ENCODE measurements around the gene NFAT5.

NFAT5 gene

GRCh38 chr16:69590590-69590989, 24.8 kb downstream of the NFAT5 start:
- no peak overlapping the region for H3K23ac ChIP-seq (ENCODE audit: low read depth, low read length, poor library complexity)
- no peak overlapping the region for H4K8ac ChIP-seq (ENCODE audit: low read depth, low read length)
- H2BK15ac ChIP-seq (ENCODE audit: low read length): no peak overlapping the region
- H3K27me3 ChIP-seq (ENCODE audit: control insufficient read depth in 3 of 3, insufficient read depth in 3 of 3, low read depth in 1 of 3, low read length in 3 of 3): no peaks in the 10 kb centered on the region
- whole genome bisulfite sequencing, 2 donors (ENCODE audit: extremely low coverage in 2 of 2, insufficient read length in 2 of 2, insufficient replicate concordance in 1 of 2): no CpG with 5 or more reads among the region's 3 CpGs
- no peak overlapping the region for H2BK12ac ChIP-seq (ENCODE audit: low read length)
- H3K4ac ChIP-seq (ENCODE audit: low read length): no peak overlapping the region
- H2BK5ac ChIP-seq (ENCODE audit: low read length): no peak overlapping the region
- no peak overlapping the region for H2AK5ac ChIP-seq (ENCODE audit: low read depth, low read length)
- no peak overlapping the region for H2AFZ ChIP-seq (ENCODE audit: low read length)
- no peaks in the 10 kb centered on the region for H3K9me3 ChIP-seq (replicated peaks in 1 of 2; ENCODE audit: control insufficient read depth in 2 of 2, insufficient read depth in 1 of 2, low read depth in 1 of 2, low read length in 2 of 2)
- peaks cover 0 to 5% of the 10 kb centered on the region in 2 donors for H3K36me3 ChIP-seq (replicated peaks in 1 of 2; ENCODE audit: control insufficient read depth in 2 of 2, insufficient read depth in 2 of 2, low read length in 2 of 2)
- H2BK120ac ChIP-seq (ENCODE audit: low read depth, low read length): no peak overlapping the region
- peaks cover 2% of the 10 kb centered on the region for H3K79me1 ChIP-seq (ENCODE audit: low read depth, low read length)
- no peak overlapping the region for H3K4me2 ChIP-seq (ENCODE audit: insufficient read depth, low read length, poor library complexity, severe bottlenecking)
- H3K14ac ChIP-seq (ENCODE audit: low read length): no peak overlapping the region
- no peak overlapping the region for H3K18ac ChIP-seq (ENCODE audit: low read length)
- H4K91ac ChIP-seq (ENCODE audit: low read depth, low read length, poor library complexity): no peak overlapping the region
- H3K4me3 ChIP-seq (ENCODE audit: low read length in 2 of 2): no peak overlapping the region
- H3K27ac ChIP-seq (replicated peaks; ENCODE audit: low read length): no peak overlapping the region
- no peak overlapping the region for H3K9ac ChIP-seq (ENCODE audit: low read depth, low read length, poor library complexity)
- DNase-seq (ENCODE audit: low spot score): no peak
- H3K4me1 ChIP-seq (ENCODE audit: control insufficient read depth in 2 of 2, insufficient read depth in 1 of 2, low read depth in 1 of 2, low read length in 2 of 2): no peaks in the 10 kb centered on the region

DNA sequence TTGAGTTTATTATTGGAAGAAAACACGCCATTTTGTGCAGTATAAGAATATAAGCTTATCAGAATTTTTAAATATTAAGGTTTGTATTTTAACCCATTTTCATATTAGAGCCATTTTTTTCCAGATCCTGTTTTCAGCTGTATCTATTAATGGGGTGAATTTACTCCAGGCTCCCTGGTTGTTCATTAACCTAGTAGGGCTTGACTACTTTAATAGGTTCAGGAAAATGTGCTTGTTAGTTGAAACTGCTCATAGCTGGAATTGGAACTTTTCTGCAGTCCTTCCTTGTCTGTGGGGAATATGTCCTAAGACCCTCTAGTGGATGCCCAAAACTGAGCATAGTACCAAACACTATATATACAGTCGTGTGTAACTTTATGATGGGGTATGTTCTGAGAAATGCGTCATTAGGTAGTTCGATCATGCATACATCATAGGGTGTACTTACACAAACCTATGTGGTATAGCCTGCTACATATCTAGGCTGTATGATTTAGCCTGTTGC, 28.0 kb downstream of the NFAT5 start:
- Histone ChIP-seq H4K91ac (ENCODE audit: low read depth, low read length, poor library complexity) (no peak overlapping the region), H4K8ac (ENCODE audit: low read depth, low read length) (no peak overlapping the region), H2BK15ac (ENCODE audit: low read length) (no peak overlapping the region), H3K18ac (ENCODE audit: low read length) (no peak overlapping the region), H3K79me1 (ENCODE audit: low read depth, low read length) (no peaks in the 10 kb centered on the region), H3K27me3 (ENCODE audit: control insufficient read depth in 3 of 3, insufficient read depth in 3 of 3, low read depth in 1 of 3, low read length in 3 of 3) (no peaks in the 10 kb centered on the region), H3K4me2 (ENCODE audit: insufficient read depth, low read length, poor library complexity, severe bottlenecking) (no peak overlapping the region), H2BK120ac (ENCODE audit: low read depth, low read length) (no peak overlapping the region), H3K27ac (replicated peaks; ENCODE audit: low read length) (no peak overlapping the region), H3K14ac (ENCODE audit: low read length) (no peak overlapping the region), H3K4me3 (ENCODE audit: low read length in 2 of 2) (no peak overlapping the region), H2AFZ (ENCODE audit: low read length) (no peak overlapping the region), H2AK5ac (ENCODE audit: low read depth, low read length) (no peak overlapping the region), H3K4ac (ENCODE audit: low read length) (no peak overlapping the region), H3K4me1 (ENCODE audit: control insufficient read depth in 2 of 2, insufficient read depth in 1 of 2, low read depth in 1 of 2, low read length in 2 of 2) (no peaks in the 10 kb centered on the region), H3K9me3 (replicated peaks in 1 of 2; ENCODE audit: control insufficient read depth in 2 of 2, insufficient read depth in 1 of 2, low read depth in 1 of 2, low read length in 2 of 2) (no peaks in the 10 kb centered on the region), H2BK5ac (ENCODE audit: low read length) (no peak overlapping the region), H3K23ac (ENCODE audit: low read depth, low read length, poor library complexity) (no peak overlapping the region), H3K9ac (ENCODE audit: low read depth, low read length, poor library complexity) (no peak overlapping the region), H2BK12ac (ENCODE audit: low read length) (no peak overlapping the region), H3K36me3 (replicated peaks in 1 of 2; ENCODE audit: control insufficient read depth in 2 of 2, insufficient read depth in 2 of 2, low read length in 2 of 2) (peaks cover 0 to 2% of the 10 kb centered on the region in 2 donors)
- DNase-seq (ENCODE audit: low spot score): no peak
- 100% methylated on average over 1 of the region's 4 CpGs; no CpG with 5 or more reads in 1 of the 2 donors for whole genome bisulfite sequencing, 2 donors (ENCODE audit: extremely low coverage in 2 of 2, insufficient read length in 2 of 2, insufficient replicate concordance in 1 of 2)

- H3K27ac ChIP-seq (replicated peaks; ENCODE audit: low read length): no peak overlapping the region
- H2AFZ ChIP-seq (ENCODE audit: low read length): no peak overlapping the region
Measured at GRCh38 chr16:69595127-69596036, 29.6 kb downstream of the NFAT5 start.

DNA sequence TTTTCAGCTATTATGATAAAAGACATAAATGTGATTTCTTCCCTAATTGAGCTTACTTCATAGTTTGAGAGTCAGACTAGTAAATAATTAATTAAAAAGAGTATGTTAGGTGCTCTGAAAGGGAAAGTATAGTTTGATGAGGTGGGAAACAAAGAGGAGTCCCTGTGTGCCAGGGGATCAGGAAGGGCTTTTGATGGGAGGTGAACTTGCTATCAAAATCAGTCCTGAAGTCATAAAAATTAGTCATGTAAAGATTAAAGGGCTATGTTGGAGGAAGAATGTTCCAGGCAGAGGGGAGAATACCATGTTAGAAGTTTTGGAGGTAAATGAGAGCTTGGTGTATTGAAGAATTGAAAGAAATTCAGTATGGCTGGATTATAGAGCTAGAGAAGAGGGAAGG, 31.0 kb downstream of the NFAT5 start:
- no peak overlapping the region for H3K4ac ChIP-seq (ENCODE audit: low read length)
- H3K9me3 ChIP-seq (replicated peaks in 1 of 2; ENCODE audit: control insufficient read depth in 2 of 2, insufficient read depth in 1 of 2, low read depth in 1 of 2, low read length in 2 of 2): no peaks in the 10 kb centered on the region
- no peaks in the 10 kb centered on the region for H3K27me3 ChIP-seq (ENCODE audit: control insufficient read depth in 3 of 3, insufficient read depth in 3 of 3, low read depth in 1 of 3, low read length in 3 of 3)

More at GRCh38 chr16:69595127-69596036, 29.6 kb downstream of the NFAT5 start:
- Histone ChIP-seq H3K4me2 (ENCODE audit: insufficient read depth, low read length, poor library complexity, severe bottlenecking) (no peak overlapping the region), H4K91ac (ENCODE audit: low read depth, low read length, poor library complexity) (no peak overlapping the region), H3K9ac (ENCODE audit: low read depth, low read length, poor library complexity) (no peak overlapping the region), H3K14ac (ENCODE audit: low read length) (no peak overlapping the region), H3K79me1 (ENCODE audit: low read depth, low read length) (no peaks in the 10 kb centered on the region), H3K4me1 (ENCODE audit: control insufficient read depth in 2 of 2, insufficient read depth in 1 of 2, low read depth in 1 of 2, low read length in 2 of 2) (no peaks in the 10 kb centered on the region), H2BK15ac (ENCODE audit: low read length) (no peak overlapping the region), H3K4me3 (ENCODE audit: low read length in 2 of 2) (no peak overlapping the region), H2BK12ac (ENCODE audit: low read length) (no peak overlapping the region), H3K36me3 (replicated peaks in 1 of 2; ENCODE audit: control insufficient read depth in 2 of 2, insufficient read depth in 2 of 2, low read length in 2 of 2) (peaks cover 0 to 2% of the 10 kb centered on the region in 2 donors), H2BK5ac (ENCODE audit: low read length) (no peak overlapping the region), H3K4ac (ENCODE audit: low read length) (no peak overlapping the region), H2BK120ac (ENCODE audit: low read depth, low read length) (no peak overlapping the region), H3K9me3 (replicated peaks in 1 of 2; ENCODE audit: control insufficient read depth in 2 of 2, insufficient read depth in 1 of 2, low read depth in 1 of 2, low read length in 2 of 2) (no peaks in the 10 kb centered on the region), H3K27me3 (ENCODE audit: control insufficient read depth in 3 of 3, insufficient read depth in 3 of 3, low read depth in 1 of 3, low read length in 3 of 3) (no peaks in the 10 kb centered on the region), H3K18ac (ENCODE audit: low read length) (no peak overlapping the region), H2AK5ac (ENCODE audit: low read depth, low read length) (no peak overlapping the region), H3K23ac (ENCODE audit: low read depth, low read length, poor library complexity) (no peak overlapping the region), H4K8ac (ENCODE audit: low read depth, low read length) (no peak overlapping the region)
- no peak for DNase-seq (ENCODE audit: low spot score)
- WGBS, 2 donors (ENCODE audit: extremely low coverage in 2 of 2, insufficient read length in 2 of 2, insufficient replicate concordance in 1 of 2): no CpG with 5 or more reads among the region's 8 CpGs

More for the DNA sequence above, 31.0 kb downstream of the NFAT5 start:
- no peak overlapping the region for H2AK5ac ChIP-seq (ENCODE audit: low read depth, low read length)
- H3K4me3 ChIP-seq (ENCODE audit: low read length in 2 of 2): no peak overlapping the region
- no peak overlapping the region for H2BK120ac ChIP-seq (ENCODE audit: low read depth, low read length)
- no peak overlapping the region for H4K91ac ChIP-seq (ENCODE audit: low read depth, low read length, poor library complexity)
- no peaks in the 10 kb centered on the region for H3K4me1 ChIP-seq (ENCODE audit: control insufficient read depth in 2 of 2, insufficient read depth in 1 of 2, low read depth in 1 of 2, low read length in 2 of 2)
- no peak overlapping the region for H3K27ac ChIP-seq (replicated peaks; ENCODE audit: low read length)
- H3K4me2 ChIP-seq (ENCODE audit: insufficient read depth, low read length, poor library complexity, severe bottlenecking): no peak overlapping the region
- no peak overlapping the region for H3K14ac ChIP-seq (ENCODE audit: low read length)
- H3K36me3 ChIP-seq (replicated peaks in 1 of 2; ENCODE audit: control insufficient read depth in 2 of 2, insufficient read depth in 2 of 2, low read length in 2 of 2): peaks cover 0 to 4% of the 10 kb centered on the region in 2 donors
- H2BK5ac ChIP-seq (ENCODE audit: low read length): no peak overlapping the region
- H3K23ac ChIP-seq (ENCODE audit: low read depth, low read length, poor library complexity): no peak overlapping the region
- no peak overlapping the region for H2BK15ac ChIP-seq (ENCODE audit: low read length)
- no peaks in the 10 kb centered on the region for H3K79me1 ChIP-seq (ENCODE audit: low read depth, low read length)
- no peak for DNase-seq (ENCODE audit: low spot score)
- H4K8ac ChIP-seq (ENCODE audit: low read depth, low read length): no peak overlapping the region
- no peak overlapping the region for H3K18ac ChIP-seq (ENCODE audit: low read length)
- no peak overlapping the region for H3K9ac ChIP-seq (ENCODE audit: low read depth, low read length, poor library complexity)
- no peak overlapping the region for H2BK12ac ChIP-seq (ENCODE audit: low read length)
- H2AFZ ChIP-seq (ENCODE audit: low read length): no peak overlapping the region
